Suprapubic skin (tissue), 3 donors: Measurements from ENCODE around the gene JOSD1.

Experiments used
- CTCF ChIP-seq, 2 donors: fragments of 200-600 bp in 1 of 2; fragments of 450-650 bp in 1 of 2; sonication (generic) in 1 of 2; IDR thresholded peaks; one replicate each; pipeline ENCODE4 v1.5.1; 2016 to 2019; ENCODE audit warnings: antibody characterized with exemption in 2 of 2, mild to moderate bottlenecking in 1 of 2, moderate library complexity in 1 of 2
- EP300 ChIP-seq: sonication (generic); formaldehyde crosslinking; IDR thresholded peaks from one replicate; pipeline ENCODE4 v1.6.1; 2017; ENCODE audit warnings: antibody characterized with exemption
- POLR2A ChIP-seq, 2 donors: fragments of 450-650 bp; IDR thresholded peaks; one replicate each; pipeline ENCODE4 v1.6.1; 2017; ENCODE audit warnings: antibody characterized with exemption in 2 of 2, mild to moderate bottlenecking in 2 of 2, moderate library complexity in 2 of 2

DNA sequence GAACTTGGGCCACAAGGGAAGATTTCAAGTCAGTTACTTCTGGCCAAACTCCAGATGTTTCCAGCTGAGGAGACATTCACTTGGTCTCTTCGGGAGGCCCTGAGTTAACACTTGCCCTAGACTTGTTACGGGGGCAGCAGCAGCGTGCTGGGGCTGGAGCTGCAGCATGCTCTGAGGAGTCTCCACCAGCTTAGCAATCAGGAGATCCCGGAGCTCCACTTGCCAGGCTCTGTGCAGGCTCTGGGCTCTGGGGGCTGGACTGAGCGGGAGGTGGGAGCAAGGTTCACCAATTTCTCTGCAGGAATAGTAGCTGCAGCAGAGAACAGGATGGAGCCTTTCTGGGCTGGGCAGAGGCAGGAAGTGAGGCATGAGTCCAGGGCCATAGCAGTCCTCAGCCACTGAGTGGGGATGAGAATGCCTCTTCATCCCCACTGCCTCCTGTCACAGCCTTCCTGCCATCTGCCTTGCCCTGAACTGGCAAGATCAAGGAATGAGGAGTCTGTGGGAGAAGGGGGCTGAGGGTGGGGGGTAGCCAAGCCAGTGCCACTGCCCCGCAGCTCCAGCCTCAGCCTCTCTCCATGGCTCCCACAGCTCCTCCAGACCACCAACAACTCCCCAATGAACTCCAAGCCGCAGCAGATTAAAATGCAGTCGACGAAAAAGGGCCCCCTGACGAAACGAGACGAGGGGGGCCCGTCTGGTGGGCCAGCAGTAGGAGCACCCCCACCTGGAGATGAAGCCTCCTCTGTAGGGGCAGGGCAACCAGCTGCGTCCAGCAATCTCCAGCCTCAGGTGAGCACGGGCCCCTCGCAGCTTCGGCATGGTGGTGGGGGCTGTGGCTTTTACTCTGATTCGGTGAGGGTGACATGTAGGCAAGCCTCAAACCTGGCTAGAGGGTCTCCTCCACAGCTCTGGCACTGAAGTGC, 28.4 kb upstream of the JOSD1 start:
- TF ChIP-seq CTCF (IDR thresholded peaks at IDR 0.05): no peak
- TF ChIP-seq POLR2A (IDR thresholded peaks at IDR 0.05): no peak
- TF ChIP-seq EP300: no peak
